ENCODE data around the gene USP51.
"Not testable (repeated sequence)": the region's sequence is repeated elsewhere in the genome, so short reads cannot be mapped to it uniquely, and the experiment has no call there.

Gene USP51

DNA sequence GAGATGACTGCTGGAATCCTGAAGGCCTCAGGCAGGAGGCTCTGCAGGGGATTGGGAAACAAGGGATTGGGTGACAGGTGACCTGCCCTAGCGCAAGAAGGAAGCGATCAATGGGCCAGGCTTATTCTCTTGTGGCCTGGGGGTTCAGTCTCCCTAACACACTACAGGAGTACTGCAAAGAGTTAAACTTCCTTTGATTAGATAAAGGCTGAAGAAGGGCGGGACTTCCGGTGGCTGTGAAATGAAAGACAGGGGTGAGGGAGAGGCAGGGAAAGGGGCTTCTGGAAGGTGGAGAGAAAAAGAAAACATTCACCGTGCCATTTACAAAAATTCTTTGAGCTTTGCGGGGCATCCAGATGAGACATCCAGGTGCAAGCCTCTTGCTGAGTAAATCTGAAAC is 33.9 kb downstream of the USP51 start:
- H3K9me3 ChIP-seq; H3K27me3 ChIP-seq; H3K27ac ChIP-seq; H3K4me3 ChIP-seq (ENCODE audit: low read depth in 1 of 2, low read length in 1 of 2); H3K36me3 ChIP-seq: not testable (repeated sequence)
- H3K4me1 ChIP-seq (ENCODE audit: control insufficient read depth in 1 of 2, insufficient read depth in 1 of 2, low read depth in 1 of 2, low read length in 1 of 2) = peaks cover 0 to 12% of the 10 kb centered on the region in 2 experiments

- Histone ChIP-seq H3K4me3 (ENCODE audit: low read depth in 1 of 2, low read length in 1 of 2) (peak overlapping the region; percentile 56 to 58), H3K27ac (no peak overlapping the region), H3K36me3 (no peaks in the 10 kb centered on the region), H3K4me1 (ENCODE audit: control insufficient read depth in 1 of 2, insufficient read depth in 1 of 2, low read depth in 1 of 2, low read length in 1 of 2) (peaks cover 0 to 12% of the 10 kb centered on the region in 2 experiments), H3K9me3 (no peaks in the 10 kb centered on the region), H3K27me3 (peaks cover 6% of the 10 kb centered on the region)
- TF ChIP-seq, protein P1, sequence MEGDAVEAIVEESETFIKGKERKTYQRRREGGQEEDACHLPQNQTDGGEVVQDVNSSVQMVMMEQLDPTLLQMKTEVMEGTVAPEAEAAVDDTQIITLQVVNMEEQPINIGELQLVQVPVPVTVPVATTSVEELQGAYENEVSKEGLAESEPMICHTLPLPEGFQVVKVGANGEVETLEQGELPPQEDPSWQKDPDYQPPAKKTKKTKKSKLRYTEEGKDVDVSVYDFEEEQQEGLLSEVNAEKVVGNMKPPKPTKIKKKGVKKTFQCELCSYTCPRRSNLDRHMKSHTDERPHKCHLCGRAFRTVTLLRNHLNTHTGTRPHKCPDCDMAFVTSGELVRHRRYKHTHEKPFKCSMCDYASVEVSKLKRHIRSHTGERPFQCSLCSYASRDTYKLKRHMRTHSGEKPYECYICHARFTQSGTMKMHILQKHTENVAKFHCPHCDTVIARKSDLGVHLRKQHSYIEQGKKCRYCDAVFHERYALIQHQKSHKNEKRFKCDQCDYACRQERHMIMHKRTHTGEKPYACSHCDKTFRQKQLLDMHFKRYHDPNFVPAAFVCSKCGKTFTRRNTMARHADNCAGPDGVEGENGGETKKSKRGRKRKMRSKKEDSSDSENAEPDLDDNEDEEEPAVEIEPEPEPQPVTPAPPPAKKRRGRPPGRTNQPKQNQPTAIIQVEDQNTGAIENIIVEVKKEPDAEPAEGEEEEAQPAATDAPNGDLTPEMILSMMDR (IDR thresholded peaks at IDR 0.05) = no peak
These were observed 36.9 kb downstream of the USP51 start for GRCh38 chrX:55452833-55453124.

DNA sequence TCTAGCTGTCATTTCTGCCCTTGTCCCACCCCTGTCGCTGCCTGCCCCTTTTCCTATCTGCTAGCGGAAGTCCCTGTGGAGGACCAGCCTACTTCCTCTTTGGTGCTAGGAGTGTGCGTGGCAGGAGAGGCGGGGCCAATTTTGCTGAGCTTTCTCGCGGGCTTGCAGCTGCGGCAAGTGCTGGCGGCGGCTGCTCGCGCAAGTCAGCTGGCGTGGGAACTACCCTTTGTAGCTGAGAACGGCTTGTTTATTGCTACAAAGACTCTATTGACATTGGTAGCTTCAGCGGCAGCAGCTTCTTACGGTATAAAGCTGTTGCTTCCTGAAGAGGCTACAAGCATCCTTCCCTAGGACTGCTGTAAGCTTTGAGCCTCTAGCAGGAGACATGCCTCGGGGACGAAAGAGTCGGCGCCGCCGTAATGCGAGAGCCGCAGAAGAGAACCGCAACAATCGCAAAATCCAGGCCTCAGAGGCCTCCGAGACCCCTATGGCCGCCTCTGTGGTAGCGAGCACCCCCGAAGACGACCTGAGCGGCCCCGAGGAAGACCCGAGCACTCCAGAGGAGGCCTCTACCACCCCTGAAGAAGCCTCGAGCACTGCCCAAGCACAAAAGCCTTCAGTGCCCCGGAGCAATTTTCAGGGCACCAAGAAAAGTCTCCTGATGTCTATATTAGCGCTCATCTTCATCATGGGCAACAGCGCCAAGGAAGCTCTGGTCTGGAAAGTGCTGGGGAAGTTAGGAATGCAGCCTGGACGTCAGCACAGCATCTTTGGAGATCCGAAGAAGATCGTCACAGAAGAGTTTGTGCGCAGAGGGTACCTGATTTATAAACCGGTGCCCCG is 37.4 kb downstream of the USP51 start, which contains the start of gene MAGEH1:
TSS of gene MAGEH1 (plus strand) at position 138 of the 843 bp plus-strand sequence. CDS start at position 386, 248 bp downstream.
- Histone ChIP-seq H3K36me3 (no peaks in the 10 kb centered on the region), H3K4me1 (ENCODE audit: control insufficient read depth in 1 of 2, insufficient read depth in 1 of 2, low read depth in 1 of 2, low read length in 1 of 2) (peaks cover 0 to 12% of the 10 kb centered on the region in 2 experiments), H3K27me3 (peaks cover 6% of the 10 kb centered on the region), H3K4me3 (ENCODE audit: low read depth in 1 of 2, low read length in 1 of 2) (peak within 1 kb of the TSS; percentile 56 to 58), H3K27ac (no peak within 1 kb of the TSS), H3K9me3 (no peaks in the 10 kb centered on the region)
- TF ChIP-seq, protein P1 (IDR thresholded peaks at IDR 0.05) = no peak

- TF ChIP-seq, protein P1 (IDR thresholded peaks at IDR 0.05) = no peak
- no peaks in the 10 kb centered on the region for H3K36me3 ChIP-seq
These were observed 38.0 kb downstream of the USP51 start for GRCh38 chrX:55451626-55451989.

DNA sequence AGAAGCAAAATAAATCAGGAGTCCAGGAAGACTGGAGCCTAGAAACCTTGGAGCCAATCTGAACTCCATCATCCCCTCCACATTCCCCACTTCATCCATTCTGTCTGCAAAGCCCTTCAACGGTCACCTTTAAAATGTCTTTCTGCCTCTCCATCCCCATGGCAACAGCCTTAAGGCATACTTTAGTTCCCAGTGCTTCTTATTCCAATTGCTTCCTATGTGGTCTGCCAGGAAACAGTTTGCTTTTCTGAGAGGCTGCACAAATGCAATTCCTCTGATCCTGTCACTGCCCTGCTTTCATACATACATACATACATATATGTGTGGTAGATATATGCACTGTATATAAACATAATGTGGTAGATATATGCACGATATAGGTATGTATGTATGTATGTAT is 38.5 kb downstream of the USP51 start:
- no peaks in the 10 kb centered on the region for H3K9me3 ChIP-seq
- H3K36me3 ChIP-seq = no peaks in the 10 kb centered on the region
- H3K4me3 ChIP-seq (ENCODE audit: low read depth in 1 of 2, low read length in 1 of 2) = no peak overlapping the region
- peaks cover 0 to 12% of the 10 kb centered on the region in 2 experiments for H3K4me1 ChIP-seq (ENCODE audit: control insufficient read depth in 1 of 2, insufficient read depth in 1 of 2, low read depth in 1 of 2, low read length in 1 of 2)
- TF ChIP-seq, protein P1 (IDR thresholded peaks at IDR 0.05) = no peak
- peaks cover 6% of the 10 kb centered on the region for H3K27me3 ChIP-seq
- no peak overlapping the region for H3K27ac ChIP-seq

More at GRCh38 chrX:55451626-55451989, 38.0 kb downstream of the USP51 start:
- H3K27ac ChIP-seq = no peak overlapping the region
- H3K9me3 ChIP-seq = no peaks in the 10 kb centered on the region
- peak overlapping the region; percentile 56 to 58 for H3K4me3 ChIP-seq (ENCODE audit: low read depth in 1 of 2, low read length in 1 of 2)
- peaks cover 6% of the 10 kb centered on the region for H3K27me3 ChIP-seq
- H3K4me1 ChIP-seq (ENCODE audit: control insufficient read depth in 1 of 2, insufficient read depth in 1 of 2, low read depth in 1 of 2, low read length in 1 of 2) = peaks cover 0 to 12% of the 10 kb centered on the region in 2 experiments

DNA sequence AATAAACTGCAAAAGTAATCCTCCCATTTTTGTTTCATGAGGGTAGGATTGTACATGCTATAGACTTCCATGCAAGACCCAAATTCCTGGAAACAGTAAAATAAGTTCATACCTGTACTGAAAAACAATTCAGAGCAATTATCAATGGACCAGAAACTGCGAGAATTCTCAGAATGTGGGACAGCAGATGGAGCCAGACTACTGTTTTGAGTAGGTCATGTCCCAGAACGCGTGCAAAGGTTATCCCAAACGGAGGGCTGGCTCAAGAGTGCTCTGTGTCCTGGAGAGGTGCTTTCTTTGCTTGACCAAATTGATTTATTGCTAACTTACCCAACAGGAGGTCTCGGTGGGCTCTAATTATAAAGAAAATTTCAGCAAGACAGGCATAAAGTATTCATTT is 39.4 kb downstream of the USP51 start:
- Histone ChIP-seq H3K4me3 (ENCODE audit: low read depth in 1 of 2, low read length in 1 of 2) (no peak overlapping the region), H3K36me3 (no peaks in the 10 kb centered on the region), H3K9me3 (no peaks in the 10 kb centered on the region), H3K27ac (no peak overlapping the region), H3K27me3 (peaks cover 6% of the 10 kb centered on the region), H3K4me1 (ENCODE audit: control insufficient read depth in 1 of 2, insufficient read depth in 1 of 2, low read depth in 1 of 2, low read length in 1 of 2) (peaks cover 0 to 12% of the 10 kb centered on the region in 2 experiments)
- TF ChIP-seq, protein P1 (IDR thresholded peaks at IDR 0.05) = no peak

DNA sequence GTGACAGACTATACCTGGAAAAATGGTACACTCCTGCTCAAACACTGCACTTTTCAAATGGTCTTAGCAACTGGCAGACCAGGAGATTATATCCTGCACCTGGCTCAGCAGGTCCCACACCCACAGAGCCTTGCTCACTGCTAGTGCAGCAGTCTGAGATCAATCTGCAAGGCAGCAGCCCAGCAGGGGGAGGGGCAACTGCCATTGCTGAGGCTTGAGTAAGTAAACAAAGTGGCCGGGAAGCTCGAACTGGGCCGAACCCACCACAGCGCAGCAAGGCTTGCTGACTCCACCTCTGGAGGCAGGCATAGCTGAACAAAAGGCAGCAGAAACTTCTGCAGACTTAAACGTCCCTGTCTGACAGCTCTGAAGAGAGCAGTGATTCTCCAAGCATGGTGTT is 46.2 kb downstream of the USP51 start:
- not testable (repeated sequence) for H3K36me3 ChIP-seq; H3K4me3 ChIP-seq (ENCODE audit: low read depth in 1 of 2, low read length in 1 of 2); H3K27me3 ChIP-seq; H3K9me3 ChIP-seq; H3K4me1 ChIP-seq (ENCODE audit: control insufficient read depth in 1 of 2, insufficient read depth in 1 of 2, low read depth in 1 of 2, low read length in 1 of 2); H3K27ac ChIP-seq

All from neutrophil (primary cell).